ENCODE measurements around the gene CYP4Z1.
A peak's percentile ranks its signal among the peaks of the same experiment; 100 is the strongest.
"Not testable (repeated sequence)": the region's sequence is repeated elsewhere in the genome, so short reads cannot be mapped to it uniquely, and the experiment has no call there.

The CYP4Z1 gene

DNA sequence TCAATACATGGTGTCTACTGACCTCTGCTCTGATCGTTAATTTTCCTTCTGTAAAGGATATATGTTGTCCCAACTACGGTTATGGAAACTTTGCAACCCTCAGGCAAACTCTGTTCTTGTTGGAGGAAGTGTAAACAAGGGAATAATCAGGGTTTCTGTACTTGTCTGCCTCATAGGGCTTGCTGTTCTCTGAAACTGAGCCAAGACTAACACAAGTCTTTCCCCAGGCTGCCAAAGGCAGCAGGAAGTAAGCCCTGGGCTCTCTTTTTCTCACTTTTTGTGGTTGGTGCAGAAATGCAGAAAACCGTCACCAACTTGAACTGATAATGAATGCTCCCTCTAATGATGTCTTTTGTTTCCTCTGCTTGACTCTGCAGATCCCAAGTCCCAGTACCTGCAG is 36.0 kb upstream of the CYP4Z1 start:
- no peak overlapping the region for H3K4me3 ChIP-seq (ENCODE audit: control insufficient read depth, low read depth, low read length)
- DNase-seq (ENCODE audit: low read depth), result peak; percentile 48
- TF ChIP-seq, protein P1, sequence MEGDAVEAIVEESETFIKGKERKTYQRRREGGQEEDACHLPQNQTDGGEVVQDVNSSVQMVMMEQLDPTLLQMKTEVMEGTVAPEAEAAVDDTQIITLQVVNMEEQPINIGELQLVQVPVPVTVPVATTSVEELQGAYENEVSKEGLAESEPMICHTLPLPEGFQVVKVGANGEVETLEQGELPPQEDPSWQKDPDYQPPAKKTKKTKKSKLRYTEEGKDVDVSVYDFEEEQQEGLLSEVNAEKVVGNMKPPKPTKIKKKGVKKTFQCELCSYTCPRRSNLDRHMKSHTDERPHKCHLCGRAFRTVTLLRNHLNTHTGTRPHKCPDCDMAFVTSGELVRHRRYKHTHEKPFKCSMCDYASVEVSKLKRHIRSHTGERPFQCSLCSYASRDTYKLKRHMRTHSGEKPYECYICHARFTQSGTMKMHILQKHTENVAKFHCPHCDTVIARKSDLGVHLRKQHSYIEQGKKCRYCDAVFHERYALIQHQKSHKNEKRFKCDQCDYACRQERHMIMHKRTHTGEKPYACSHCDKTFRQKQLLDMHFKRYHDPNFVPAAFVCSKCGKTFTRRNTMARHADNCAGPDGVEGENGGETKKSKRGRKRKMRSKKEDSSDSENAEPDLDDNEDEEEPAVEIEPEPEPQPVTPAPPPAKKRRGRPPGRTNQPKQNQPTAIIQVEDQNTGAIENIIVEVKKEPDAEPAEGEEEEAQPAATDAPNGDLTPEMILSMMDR (conservative IDR thresholded peaks at IDR 0.05; ENCODE audit: control insufficient read depth, insufficient read depth, low read depth, low read length), result no peak

DNA sequence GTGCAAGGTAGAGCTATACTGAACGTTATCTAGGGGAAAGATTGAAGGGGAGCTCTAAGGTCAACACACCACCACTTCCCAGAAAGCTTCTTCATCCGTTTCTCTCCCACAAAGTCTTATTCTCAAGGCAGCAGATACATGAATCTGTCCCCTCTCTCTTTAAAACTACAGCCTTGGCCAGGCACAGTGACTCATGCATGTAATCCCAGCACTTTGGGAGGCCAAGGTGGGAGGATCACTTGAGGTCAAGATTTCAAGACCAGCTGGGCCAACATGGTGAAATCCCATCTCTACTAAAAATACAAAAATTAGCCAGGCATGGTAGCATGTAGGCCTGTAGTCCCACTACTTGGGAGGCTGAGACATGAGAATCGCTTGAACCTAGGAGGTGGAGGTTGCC is 35.4 kb upstream of the CYP4Z1 start:
- H3K4me3 ChIP-seq (ENCODE audit: control insufficient read depth, low read depth, low read length), result no peak overlapping the region
- peak; percentile 8 for DNase-seq (ENCODE audit: low read depth)
- TF ChIP-seq, protein P1 (conservative IDR thresholded peaks at IDR 0.05; ENCODE audit: control insufficient read depth, insufficient read depth, low read depth, low read length), result no peak

DNA sequence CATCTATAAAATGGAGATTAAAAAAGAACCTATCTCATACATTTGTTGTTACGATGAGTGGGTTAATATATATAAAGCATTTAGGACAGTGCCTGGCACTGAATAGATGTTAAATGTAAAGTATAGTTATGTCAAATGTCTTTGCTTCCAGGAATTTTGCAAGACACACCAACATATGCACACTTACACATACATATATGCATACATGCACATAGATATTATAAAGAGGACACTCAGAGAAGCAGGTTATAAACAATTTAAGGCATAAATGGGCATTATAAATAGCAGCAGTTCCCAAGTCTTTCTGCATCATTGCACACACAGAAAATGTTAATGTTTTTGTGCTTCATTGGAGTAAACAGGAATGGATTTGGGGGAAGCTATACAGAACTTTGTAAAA is 30.3 kb upstream of the CYP4Z1 start:
- DNase-seq (ENCODE audit: low read depth), result no peak
- H3K4me3 ChIP-seq (ENCODE audit: control insufficient read depth, low read depth, low read length), result no peak overlapping the region
- TF ChIP-seq, protein P1 (conservative IDR thresholded peaks at IDR 0.05; ENCODE audit: control insufficient read depth, insufficient read depth, low read depth, low read length), result no peak

DNA sequence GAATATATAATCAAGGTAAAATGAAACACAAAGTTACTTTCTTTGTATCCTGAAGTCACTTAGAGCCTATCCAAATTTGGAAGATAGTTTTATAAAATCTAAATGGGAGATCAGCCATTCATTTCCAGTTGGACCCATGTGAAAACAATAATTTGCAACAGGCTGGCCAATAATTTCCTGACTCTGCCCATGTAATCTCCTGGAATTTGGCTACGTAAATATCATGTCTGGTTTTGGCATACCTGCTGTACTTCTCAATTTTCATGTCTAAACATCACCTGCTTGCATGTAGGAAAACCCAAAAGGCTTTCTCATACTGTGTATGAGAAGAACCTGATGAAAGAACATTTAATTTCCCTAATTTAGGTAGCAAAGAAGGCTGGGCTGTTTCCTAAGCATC is 7.7 kb upstream of the CYP4Z1 start:
- H3K4me3 ChIP-seq (ENCODE audit: control insufficient read depth, low read depth, low read length), result no peak overlapping the region
- DNase-seq (ENCODE audit: low read depth), result no peak
- TF ChIP-seq, protein P1 (conservative IDR thresholded peaks at IDR 0.05; ENCODE audit: control insufficient read depth, insufficient read depth, low read depth, low read length), result no peak

DNA sequence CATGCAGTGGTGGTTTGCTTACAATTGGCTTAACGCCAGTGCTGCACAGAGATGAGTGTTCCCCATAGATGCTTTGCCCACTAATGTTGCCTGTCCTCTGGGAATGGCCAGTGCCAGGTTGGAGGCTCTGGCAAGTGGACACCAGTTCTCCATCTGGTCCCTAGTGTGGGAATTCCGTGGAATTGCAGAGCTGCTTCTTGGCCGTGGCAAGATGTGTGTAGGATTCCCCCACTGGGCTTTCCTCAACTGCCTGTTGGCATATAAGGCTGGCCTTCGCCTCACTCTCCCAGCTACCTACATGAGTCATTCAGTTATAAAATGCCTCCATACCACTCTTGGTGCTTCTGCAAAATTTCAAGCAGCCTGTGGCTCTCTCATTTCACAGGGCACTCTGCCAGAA is 2.0 kb downstream of the CYP4Z1 start:
- DNase-seq (ENCODE audit: low read depth); H3K4me3 ChIP-seq (ENCODE audit: control insufficient read depth, low read depth, low read length): not testable (repeated sequence)

DNA sequence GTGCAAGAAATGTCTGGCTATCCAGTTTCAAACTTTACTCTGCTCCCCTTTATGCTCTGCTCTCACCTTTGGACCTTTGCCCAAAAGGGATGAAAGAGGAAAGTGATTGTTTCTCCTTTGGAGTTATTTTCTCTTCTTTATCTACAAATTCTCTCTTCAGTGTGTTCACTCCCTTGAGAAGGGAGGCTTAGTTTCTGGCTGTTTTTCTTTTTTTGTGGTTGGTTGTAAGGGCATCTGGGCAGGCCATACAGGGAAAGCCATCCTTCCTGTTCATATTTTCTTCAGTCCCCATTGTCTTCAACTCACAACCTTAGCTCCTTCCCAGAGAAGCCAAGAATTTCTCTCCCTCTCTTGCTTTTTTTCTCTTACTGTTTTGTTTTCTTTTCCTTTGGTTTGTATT is 2.5 kb downstream of the CYP4Z1 start:
- DNase-seq (ENCODE audit: low read depth); H3K4me3 ChIP-seq (ENCODE audit: control insufficient read depth, low read depth, low read length): not testable (repeated sequence)

DNA sequence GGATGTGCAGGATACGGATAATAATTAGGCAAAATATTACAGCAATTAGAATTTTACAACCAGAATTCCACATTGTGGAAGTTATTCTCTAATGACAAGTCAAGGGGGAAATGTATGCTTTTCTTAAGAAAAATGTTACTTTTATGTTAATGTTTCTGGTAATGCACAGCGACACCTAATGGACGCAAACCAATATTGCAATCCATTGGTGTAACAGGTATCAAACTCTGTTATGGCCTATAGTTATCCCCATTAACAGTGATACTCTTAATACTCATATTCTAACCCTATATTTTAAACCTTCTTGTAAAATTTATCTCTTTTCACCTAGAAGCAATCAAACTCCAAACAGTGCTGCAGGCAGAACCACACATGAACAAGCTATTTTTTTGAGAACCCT is 22.3 kb downstream of the CYP4Z1 start:
- peak; percentile 37 for DNase-seq (ENCODE audit: low read depth)
- TF ChIP-seq, protein P1 (conservative IDR thresholded peaks at IDR 0.05; ENCODE audit: control insufficient read depth, insufficient read depth, low read depth, low read length), result peak; percentile 38
- not testable (repeated sequence) for H3K4me3 ChIP-seq (ENCODE audit: control insufficient read depth, low read depth, low read length)

DNA sequence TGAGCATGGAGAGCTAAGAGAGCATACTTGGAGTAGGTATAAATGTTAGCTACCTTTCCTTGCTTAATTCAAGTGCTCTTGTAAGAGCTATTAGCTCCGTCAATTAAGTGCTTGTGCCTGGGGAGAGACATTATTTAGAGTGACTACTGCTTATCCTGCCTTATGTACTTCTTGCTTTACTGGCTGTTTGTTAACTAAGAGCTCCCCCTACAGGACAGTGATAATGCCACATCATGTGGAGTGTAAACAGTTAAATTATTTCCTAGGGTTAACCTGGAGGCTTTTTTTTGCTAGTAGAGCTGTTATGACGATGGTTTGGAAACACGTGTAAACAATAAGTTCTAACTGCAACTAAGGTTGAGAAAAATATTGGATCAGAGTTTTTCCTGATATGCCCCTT is 24.4 kb downstream of the CYP4Z1 start:
- H3K4me3 ChIP-seq (ENCODE audit: control insufficient read depth, low read depth, low read length); DNase-seq (ENCODE audit: low read depth): not testable (repeated sequence)
- TF ChIP-seq, protein P1 (conservative IDR thresholded peaks at IDR 0.05; ENCODE audit: control insufficient read depth, insufficient read depth, low read depth, low read length), result peak; percentile 5

Data from fibroblast of mammary gland (primary cell).